Adrenal gland (tissue), 5 donors: ENCODE data around the gene TINCR.

Experiments
- POLR2A ChIP-seq, 2 donors: fragments of 450-650 bp; IDR thresholded peaks; one replicate each; pipeline ENCODE4 v1.6.1; 2017; ENCODE audit warnings: antibody characterized with exemption in 2 of 2, mild to moderate bottlenecking in 2 of 2, moderate library complexity in 1 of 2
- TF ChIP-seq, protein P1 (sequence below), 6 experiments: fragments of 450-650 bp in 4 of 6; fragments of 200-600 bp in 2 of 6; sonication (generic) in 1 of 6; IDR thresholded peaks; 1 replicate in 5 of 6; 2 replicates in 1 of 6; pipeline versions ENCODE4 v1.5.1 to v1.8.0; 2016 to 2021; ENCODE audit warnings: antibody characterized with exemption in 6 of 6, mild to moderate bottlenecking in 2 of 6, moderate library complexity in 1 of 6
- donor health status: DM: no; HTN: no; CAD: no.

DNA sequence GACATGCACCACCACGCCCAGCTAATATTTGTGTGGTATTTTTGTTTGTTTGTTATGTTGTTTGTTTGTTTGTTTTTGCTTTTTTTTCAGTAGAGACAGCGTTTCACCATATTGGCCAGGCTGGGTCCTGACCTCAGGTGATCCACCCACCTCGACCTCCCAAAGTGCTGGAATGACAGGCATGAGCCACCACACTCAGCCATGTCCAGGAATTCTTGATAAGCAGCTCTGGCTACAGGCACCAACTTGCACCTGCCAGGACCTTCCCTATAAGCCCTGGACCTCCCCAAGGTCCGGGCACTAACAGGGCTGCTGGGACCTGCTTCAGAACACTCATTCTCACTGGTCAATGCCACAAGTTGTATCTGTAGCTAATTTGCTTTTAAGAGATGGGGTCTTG, 48.7 kb downstream of the TINCR start:
- TF ChIP-seq, protein P1, sequence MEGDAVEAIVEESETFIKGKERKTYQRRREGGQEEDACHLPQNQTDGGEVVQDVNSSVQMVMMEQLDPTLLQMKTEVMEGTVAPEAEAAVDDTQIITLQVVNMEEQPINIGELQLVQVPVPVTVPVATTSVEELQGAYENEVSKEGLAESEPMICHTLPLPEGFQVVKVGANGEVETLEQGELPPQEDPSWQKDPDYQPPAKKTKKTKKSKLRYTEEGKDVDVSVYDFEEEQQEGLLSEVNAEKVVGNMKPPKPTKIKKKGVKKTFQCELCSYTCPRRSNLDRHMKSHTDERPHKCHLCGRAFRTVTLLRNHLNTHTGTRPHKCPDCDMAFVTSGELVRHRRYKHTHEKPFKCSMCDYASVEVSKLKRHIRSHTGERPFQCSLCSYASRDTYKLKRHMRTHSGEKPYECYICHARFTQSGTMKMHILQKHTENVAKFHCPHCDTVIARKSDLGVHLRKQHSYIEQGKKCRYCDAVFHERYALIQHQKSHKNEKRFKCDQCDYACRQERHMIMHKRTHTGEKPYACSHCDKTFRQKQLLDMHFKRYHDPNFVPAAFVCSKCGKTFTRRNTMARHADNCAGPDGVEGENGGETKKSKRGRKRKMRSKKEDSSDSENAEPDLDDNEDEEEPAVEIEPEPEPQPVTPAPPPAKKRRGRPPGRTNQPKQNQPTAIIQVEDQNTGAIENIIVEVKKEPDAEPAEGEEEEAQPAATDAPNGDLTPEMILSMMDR (IDR thresholded peaks at IDR 0.05) = no peak
- TF ChIP-seq POLR2A (IDR thresholded peaks at IDR 0.05) = no peak
